HFF-Myc (cell line): ENCODE measurements around the gene EBPL.
"Not testable (repeated sequence)": the region's sequence is repeated elsewhere in the genome, so short reads cannot be mapped to it uniquely, and the experiment has no call there.

ENCODE experiments used
- DNase-seq: peaks from one replicate; pipeline ENCODE4 v3.0.0-alpha.2; 2011; ENCODE audit warnings: low read depth; ENCODE audit errors: extremely low read depth
- H3K4me3 ChIP-seq: replicated peaks from 2 replicates; pipeline ENCODE4 v1.5.1; 2011; ENCODE audit warnings: low read depth, mild to moderate bottlenecking, control low read depth, low read length
- TF ChIP-seq, protein P1 (sequence below): IDR thresholded peaks from 2 replicates; pipeline ENCODE4 v1.5.1; 2012; ENCODE audit warnings: mild to moderate bottlenecking, low read depth, low read length, control low read depth; ENCODE audit errors: missing control alignments

EBPL gene

GRCh38 chr13:49616676-49617065 is 74.6 kb downstream of the EBPL start:
- no peak for DNase-seq
- TF ChIP-seq, protein P1, sequence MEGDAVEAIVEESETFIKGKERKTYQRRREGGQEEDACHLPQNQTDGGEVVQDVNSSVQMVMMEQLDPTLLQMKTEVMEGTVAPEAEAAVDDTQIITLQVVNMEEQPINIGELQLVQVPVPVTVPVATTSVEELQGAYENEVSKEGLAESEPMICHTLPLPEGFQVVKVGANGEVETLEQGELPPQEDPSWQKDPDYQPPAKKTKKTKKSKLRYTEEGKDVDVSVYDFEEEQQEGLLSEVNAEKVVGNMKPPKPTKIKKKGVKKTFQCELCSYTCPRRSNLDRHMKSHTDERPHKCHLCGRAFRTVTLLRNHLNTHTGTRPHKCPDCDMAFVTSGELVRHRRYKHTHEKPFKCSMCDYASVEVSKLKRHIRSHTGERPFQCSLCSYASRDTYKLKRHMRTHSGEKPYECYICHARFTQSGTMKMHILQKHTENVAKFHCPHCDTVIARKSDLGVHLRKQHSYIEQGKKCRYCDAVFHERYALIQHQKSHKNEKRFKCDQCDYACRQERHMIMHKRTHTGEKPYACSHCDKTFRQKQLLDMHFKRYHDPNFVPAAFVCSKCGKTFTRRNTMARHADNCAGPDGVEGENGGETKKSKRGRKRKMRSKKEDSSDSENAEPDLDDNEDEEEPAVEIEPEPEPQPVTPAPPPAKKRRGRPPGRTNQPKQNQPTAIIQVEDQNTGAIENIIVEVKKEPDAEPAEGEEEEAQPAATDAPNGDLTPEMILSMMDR: no peak
- H3K4me3 ChIP-seq: no peak overlapping the region

DNA sequence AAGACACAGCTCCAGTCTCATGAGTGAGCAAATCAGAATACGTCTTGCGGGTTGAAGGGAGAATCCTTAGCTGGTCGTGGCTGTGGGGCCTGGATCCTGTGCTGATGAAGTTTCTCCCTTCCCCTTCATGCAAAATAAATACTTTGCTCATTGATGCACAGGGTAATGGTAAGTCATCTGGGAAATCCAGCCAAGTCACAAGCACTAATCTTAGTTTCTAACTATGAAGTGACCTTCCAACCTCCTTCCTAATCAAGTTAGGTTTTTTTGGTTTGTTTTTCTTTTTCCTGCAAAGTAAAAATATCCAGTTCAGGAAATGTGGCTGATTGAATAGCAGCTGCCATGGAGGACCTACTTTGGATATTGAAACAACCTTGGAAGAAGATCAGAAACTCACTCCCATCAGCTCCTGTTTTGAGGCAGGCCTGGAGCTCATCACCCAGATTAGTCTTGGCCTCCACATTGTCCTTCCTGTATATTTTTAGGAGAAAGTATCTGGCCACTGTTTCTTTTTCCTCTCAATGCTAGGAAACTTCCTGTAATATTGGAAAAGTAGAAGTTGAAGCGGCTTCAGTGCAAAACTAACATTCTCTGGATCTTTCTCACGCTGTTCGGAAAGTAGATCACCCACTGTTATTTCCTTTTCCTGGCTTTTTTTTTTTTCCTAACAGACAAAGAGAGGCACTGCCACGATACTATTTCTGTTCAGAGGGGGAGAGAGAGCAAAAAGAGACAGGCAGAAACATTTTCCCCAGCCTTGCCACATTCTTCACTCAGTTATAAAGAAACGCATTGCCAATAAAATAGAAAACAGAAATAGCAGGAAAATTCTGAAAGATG is 75.2 kb downstream of the EBPL start:
- TF ChIP-seq, protein P1: no peak
- DNase-seq: no peak
- H3K4me3 ChIP-seq: no peak overlapping the region

DNA sequence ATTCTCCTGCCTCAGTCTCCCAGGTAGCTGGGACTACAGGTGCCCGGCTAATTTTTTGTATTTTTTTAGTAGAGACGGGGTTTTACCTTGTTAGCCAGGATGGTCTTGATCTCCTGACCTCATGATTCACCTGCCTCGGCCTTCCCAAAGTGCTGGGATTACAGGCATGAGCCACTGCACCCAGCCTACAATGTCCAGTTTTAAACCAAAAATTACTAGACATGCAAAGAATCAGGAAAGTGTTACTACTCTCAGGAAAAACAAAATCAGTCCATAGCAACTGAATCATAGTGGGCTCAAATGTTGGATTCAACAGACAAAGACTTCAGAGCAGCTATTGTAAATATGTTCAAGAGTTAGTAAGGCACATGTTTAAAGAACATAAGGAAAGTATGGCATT is 79.2 kb downstream of the EBPL start:
- not testable (repeated sequence) for DNase-seq, H3K4me3 ChIP-seq
